Thyroid gland (tissue), 4 donors: ENCODE results near the gene IL25. TPM values are rescaled to one million over a fixed set of nuclear protein-coding genes. Genes with fewer than 3 reads are reported as not detected.
A peak's percentile ranks its signal among the peaks of the same experiment; 100 is the strongest.
"Not testable (repeated sequence)": the region's sequence is repeated elsewhere in the genome, so short reads cannot be mapped to it uniquely, and the experiment has no call there.

Experiments used
- DNase-seq, 2 donors: peaks; one replicate each; pipeline ENCODE4 v3.0.0-alpha.2; 2019
- H3K27ac ChIP-seq, 3 donors: fragments of 200-600 bp; sonication (generic); 1 replicate in 2 of 3; 2 replicates in 1 of 3; pipeline ENCODE4 v1.5.1; 2016 to 2019; ENCODE audit warnings: mild to moderate bottlenecking in 1 of 3, moderate library complexity in 1 of 3
- H3K27me3 ChIP-seq: fragments of 200-600 bp; sonication (generic); one replicate; pipeline ENCODE4 v1.5.1; 2019
- H3K36me3 ChIP-seq, 2 donors: fragments of 200-600 bp; sonication (generic); one replicate each; pipeline ENCODE4 v1.5.1; 2016 to 2019
- H3K4me1 ChIP-seq, 2 donors: fragments of 200-600 bp; sonication (generic); one replicate each; pipeline ENCODE4 v1.5.1; 2017 to 2019
- H3K4me3 ChIP-seq, 3 donors: fragments of 200-600 bp; sonication (generic); replicated peaks in 1 of 3; 1 replicate in 2 of 3; 2 replicates in 1 of 3; pipeline ENCODE4 v1.5.1; 2016; ENCODE audit warnings: mild to moderate bottlenecking in 1 of 3
- H3K9me3 ChIP-seq: fragments of 200-600 bp; sonication (generic); one replicate; pipeline ENCODE4 v1.5.1; 2017
- CTCF ChIP-seq, 6 experiments: fragments of 200-600 bp in 3 of 6; fragments of 450-650 bp in 3 of 6; sonication (generic) in 3 of 6; IDR thresholded peaks; one replicate each; pipeline ENCODE4 v1.5.1; 2016 to 2019; ENCODE audit warnings: antibody characterized with exemption in 6 of 6, mild to moderate bottlenecking in 2 of 6, inconsistent platforms in 1 of 6, moderate library complexity in 1 of 6
- POLR2A ChIP-seq, 2 donors: fragments of 450-650 bp; IDR thresholded peaks; one replicate each; pipeline ENCODE4 v1.6.1; 2017; ENCODE audit warnings: antibody characterized with exemption in 2 of 2, mild to moderate bottlenecking in 2 of 2, moderate library complexity in 1 of 2
- WGBS, 2 donors: methylation state at CpG; one replicate each; pipeline ENCODE4 v1.1.5; 2017; 5-methylcytosine and 5-hydroxymethylcytosine counted together
- intact Hi-C: fragments of 100-400 bp; cut with DNase I; formaldehyde crosslinking; loops from one replicate; pipeline ENCODE4 v1.15.1; 2023
- microRNA counts, 2 donors: library from miRNA; unstranded; fragments of <30 nt; microRNA quantifications; one replicate each; lab custom pipeline; 2016 to 2017
- microRNA-seq: library from miRNA; unstranded; fragments of <30 nt; microRNA quantifications from one replicate; pipeline ENCODE4, GENCODE V29; 2016
- small RNA-seq: library from RNA; depleted of rRNA; stranded (forward); fragments of <200 nt; gene quantifications from one replicate; pipeline ENCODE3, GENCODE V24; 2016
- total RNA-seq, 4 donors: library from RNA; depleted of rRNA; stranded (reverse); fragments of >200 nt; gene quantifications; one replicate each; pipeline ENCODE4 v1.2.3, GENCODE V29; 2016

The IL25 gene
- total RNA-seq, 4 donors from 2014 or later: not detected

GRCh38 chr14:23421594-23421993 lies 49.0 kb downstream of the IL25 start:
- Histone ChIP-seq H3K27ac (no peak overlapping the region), H3K4me3 (no peak overlapping the region), H3K27me3 (no peaks in the 10 kb centered on the region), H3K9me3 (no peaks in the 10 kb centered on the region), H3K36me3 (no peaks in the 10 kb centered on the region), H3K4me1 (no peaks in the 10 kb centered on the region)
- TF ChIP-seq CTCF (IDR thresholded peaks at IDR 0.05) (no peak), POLR2A (IDR thresholded peaks at IDR 0.05) (no peak)
- intact Hi-C loops: no loop called here
- no peak for DNase-seq

- TF ChIP-seq POLR2A (IDR thresholded peaks at IDR 0.05): no peak
- no peak for TF ChIP-seq CTCF (IDR thresholded peaks at IDR 0.05)
- intact Hi-C loops: no loop called here
- DNase-seq: no peak
- Histone ChIP-seq H3K27me3 (no peaks in the 10 kb centered on the region), H3K27ac (no peak overlapping the region), H3K36me3 (no peaks in the 10 kb centered on the region), H3K4me3 (no peak overlapping the region), H3K9me3 (no peaks in the 10 kb centered on the region), H3K4me1 (no peaks in the 10 kb centered on the region)
- 81 to 90% methylated on average over 6 of the region's 6 CpGs for WGBS, 2 donors
Measured at GRCh38 chr14:23423657-23424056, 51.0 kb downstream of the IL25 start.

- intact Hi-C loops: no loop called here
- TF ChIP-seq CTCF (IDR thresholded peaks at IDR 0.05) (no peak), POLR2A (IDR thresholded peaks at IDR 0.05) (no peak)
- no peaks in the 10 kb centered on the region for H3K9me3 ChIP-seq
- no peak overlapping the region for H3K4me3 ChIP-seq
- DNase-seq: no peak
- no peaks in the 10 kb centered on the region for H3K27me3 ChIP-seq
- H3K36me3 ChIP-seq: no peaks in the 10 kb centered on the region
- WGBS, 2 donors: 75 to 81% methylated on average over 10 of the region's 10 CpGs
- H3K27ac ChIP-seq: no peak overlapping the region
- H3K4me1 ChIP-seq: no peaks in the 10 kb centered on the region
Measured at GRCh38 chr14:23425169-23425568, 52.6 kb downstream of the IL25 start.

GRCh38 chr14:23425798-23426197 lies 53.2 kb downstream of the IL25 start:
- DNase-seq, H3K4me3 ChIP-seq, H3K4me1 ChIP-seq, H3K27me3 ChIP-seq, H3K27ac ChIP-seq, H3K36me3 ChIP-seq, intact Hi-C loops, H3K9me3 ChIP-seq: not testable (repeated sequence)
- 91 to 97% methylated on average over 6 of the region's 6 CpGs for WGBS, 2 donors

MicroRNAs encoded within 50 kb of the gene (microRNA counts, 767-probe panel; counts per million panel counts)
- 0 to 650 counts per million in 2 donors for microRNA hsa-miR-208a (lab: Ali Mortazavi, UCI)
- 0 to 1,164 counts per million in 2 donors for microRNA hsa-miR-208b (lab: Ali Mortazavi, UCI)

Small RNAs within 50 kb of the gene (microRNA-seq; reads per million reads assigned to microRNA genes)
- gene MIR208A (not detected), gene MIR208B (12.8 reads per million, percentile 30 among the genes with 10 or more reads in this experiment)

Small RNAs within 50 kb of the gene (small RNA-seq; reads per million reads assigned to genes)
- gene MIR208A: not detected
- gene MIR208B: not detected

Other genes starting within 250 kb of the IL25 start
- 10 to 100 TPM; 44.2 to 79.4 (median 53.1) TPM for gene SLC7A8, start 189.1 kb upstream of the IL25 start, total RNA-seq
- gene RNF212B, start 134.9 kb upstream of the IL25 start, total RNA-seq: under 1 TPM in 1 of 4 donors, not detected in 3; 0.40 TPM
- 10 to 100 TPM; 13.0 to 16.5 (median 15.0) TPM for gene HOMEZ, start 86.7 kb upstream of the IL25 start, total RNA-seq
- gene PPP1R3E, start 70.0 kb upstream of the IL25 start, total RNA-seq: 10 to 100 TPM; 12.6 to 14.5 (median 13.9) TPM
- 10 to 100 TPM; 37.3 to 52.8 (median 46.1) TPM for gene BCL2L2, start 66.0 kb upstream of the IL25 start, total RNA-seq
- gene PABPN1, start 51.4 kb upstream of the IL25 start, total RNA-seq: 10 to 100 TPM; 37.9 to 74.6 (median 60.5) TPM
- 10 to 100 TPM; 27.5 to 94.2 (median 53.7) TPM for gene SLC22A17, start 19.9 kb upstream of the IL25 start, total RNA-seq
- 10 to 100 TPM in 1 of 4 donors, 1 to 10 TPM in 3; 7.0 to 12.9 (median 8.6) TPM for gene EFS, start 7.6 kb upstream of the IL25 start, total RNA-seq
- 1 to 10 TPM in 1 of 4 donors, not detected in 3; 1.5 TPM for gene CMTM5, start 4.2 kb downstream of the IL25 start, total RNA-seq
- not detected for gene MYH6, start 35.5 kb downstream of the IL25 start, total RNA-seq
- gene MYH7, start 62.9 kb downstream of the IL25 start, total RNA-seq: under 1 TPM in 1 of 4 donors, not detected in 3; 0.27 TPM
- 10 to 100 TPM; 31.3 to 51.1 (median 39.7) TPM for gene NGDN, start 96.9 kb downstream of the IL25 start, total RNA-seq
- 1 to 10 TPM in 3 of 4 donors, under 1 TPM in 1; 0.46 to 2.3 (median 1.4) TPM for gene ZFHX2, start 179.0 kb downstream of the IL25 start, total RNA-seq
- gene THTPA, start 183.5 kb downstream of the IL25 start, total RNA-seq: 10 to 100 TPM; 15.3 to 48.1 (median 28.3) TPM
- 100 to 1,000 TPM in 3 of 4 donors, 10 to 100 TPM in 1; 71.6 to 128 (median 114) TPM for gene AP1G2, start 195.0 kb downstream of the IL25 start, total RNA-seq
- under 1 TPM in 3 of 4 donors, not detected in 1; 0.11 to 0.54 (median 0.27) TPM for gene JPH4, start 206.0 kb downstream of the IL25 start, total RNA-seq